ENCODE measurements around the gene CPAMD8. TPM values are rescaled to one million over a fixed set of nuclear protein-coding genes. Genes with fewer than 3 reads are reported as not detected.

CPAMD8 gene
- total and polyA plus RNA-seq, 2 of the 8 experiments (the other 6 are each of a cell fraction or from before 2014, with no cell fraction given) = 6.1 to 9.2 TPM

DNA sequence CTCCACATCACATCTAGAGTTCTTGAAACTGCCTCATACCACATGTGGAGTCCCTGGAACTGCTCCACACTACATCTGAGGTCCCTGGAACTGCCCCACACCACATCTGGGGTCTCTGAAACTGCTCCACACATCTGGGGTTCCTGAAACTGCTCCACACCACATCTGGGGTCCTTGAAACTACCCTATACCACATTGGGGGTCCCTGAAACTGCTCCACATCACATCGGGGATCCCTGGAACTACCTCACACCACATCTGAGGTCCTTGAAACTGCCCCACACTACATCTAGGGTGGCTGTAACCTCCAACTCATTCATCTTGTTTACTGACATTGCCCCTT, 104.0 kb downstream of the CPAMD8 start:
- H2BK20ac ChIP-seq (ENCODE audit: low read length) = no peak overlapping the region
- no peaks in the 10 kb centered on the region for H3K36me3 ChIP-seq (ENCODE audit: control insufficient read depth in 2 of 4, insufficient read depth in 4 of 4, low read length in 3 of 4)
- peaks cover 0 to 11% of the 10 kb centered on the region in 2 experiments; a peak in 2 of 4 replicates for H3K9me3 ChIP-seq (ENCODE audit: insufficient read depth in 2 of 2, low read depth in 1 of 2, low read length in 1 of 2)
- H4K8ac ChIP-seq (ENCODE audit: extremely low read depth, insufficient read depth, low read length) = 0 out of 2 replicates have a peak overlapping the region, but pooled peaks have one; percentile 25
- no peak overlapping the region for H3K9ac ChIP-seq (replicated peaks in 1 of 4; ENCODE audit: extremely low read depth in 1 of 4, low read depth in 3 of 4, low read length in 3 of 4)
- H4K5ac ChIP-seq (ENCODE audit: insufficient read length, low read depth, low read length) = no peak overlapping the region
- no peaks in the 10 kb centered on the region for H3K79me1 ChIP-seq (ENCODE audit: low read depth, low read length)
- no peak overlapping the region for H2BK15ac ChIP-seq (ENCODE audit: low read length)
- no peaks in the 10 kb centered on the region for H3K4me1 ChIP-seq (replicated peaks in 1 of 4; ENCODE audit: control insufficient read depth in 3 of 4, insufficient read depth in 4 of 4, low read length in 3 of 4)
- no peak overlapping the region for H2BK120ac ChIP-seq (replicated peaks; ENCODE audit: low read depth, low read length)
- DNase-seq (ENCODE audit: low read depth in 1 of 2, low spot score in 2 of 2) (no peak), FAIRE-seq (no peak)
- CTCF ChIA-PET (ENCODE audit: partially characterized antibody) = no interaction called here
- no peak overlapping the region for H3K4me2 ChIP-seq (ENCODE audit: insufficient read depth in 1 of 2, low read depth in 2 of 2, low read length in 2 of 2)
- H3K27me3 ChIP-seq (replicated peaks in 1 of 4; ENCODE audit: control insufficient read depth in 3 of 4, extremely low read depth in 1 of 4, insufficient read depth in 3 of 4, low read length in 3 of 4) = no peaks in the 10 kb centered on the region
- H2BK5ac ChIP-seq (ENCODE audit: low read depth, low read length) = no peak overlapping the region
- no peak overlapping the region for H3K56ac ChIP-seq (replicated peaks; ENCODE audit: insufficient read length, low read depth, low read length)
- H3K4me3 ChIP-seq (ENCODE audit: extremely low read depth in 1 of 4, insufficient read depth in 2 of 4, low read depth in 3 of 4, low read length in 4 of 4) = no peak overlapping the region
- H3K14ac ChIP-seq (ENCODE audit: insufficient read length) = no peak overlapping the region
- no peak overlapping the region for H4K91ac ChIP-seq (replicated peaks; ENCODE audit: insufficient read length, low read length)
- H2AK5ac ChIP-seq (ENCODE audit: low read depth, low read length) = no peak overlapping the region
- H2BK12ac ChIP-seq (ENCODE audit: low read depth, low read length) = no peak overlapping the region
- no peaks in the 10 kb centered on the region for H3K79me2 ChIP-seq (ENCODE audit: control insufficient read depth in 1 of 2, insufficient read depth in 2 of 2, low read length in 2 of 2)
- no peaks in the 10 kb centered on the region for H3K23me2 ChIP-seq (ENCODE audit: low read depth, low read length)
- H2AFZ ChIP-seq (ENCODE audit: low read length) = no peak overlapping the region
- H4K20me1 ChIP-seq (replicated peaks in 1 of 2; ENCODE audit: control insufficient read depth in 1 of 2, insufficient read depth in 2 of 2, low read length in 2 of 2) = no peaks in the 10 kb centered on the region
- no peak overlapping the region for H3K23ac ChIP-seq (ENCODE audit: insufficient read length)
- POLR2A ChIA-PET (ENCODE audit: partially characterized antibody) = no interaction called here
- 82% methylated on average over 1 of the region's 1 CpG; no CpG with 5 or more reads in 1 of the 2 experiments for WGBS, 2 experiments (ENCODE audit: extremely low coverage in 1 of 2, insufficient coverage in 1 of 2, insufficient read length in 1 of 2, insufficient replicate concordance in 2 of 2, low coverage in 1 of 2, low lambda C conversion rate in 2 of 2, missing lambda C conversion rate in 1 of 2)
- no peak overlapping the region for H3K27ac ChIP-seq (ENCODE audit: low read depth, low read length)
- H3K18ac ChIP-seq (ENCODE audit: extremely low read depth, low read length) = no peak overlapping the region
- H3K4ac ChIP-seq (replicated peaks; ENCODE audit: insufficient read length, low read depth, low read length) = no peak overlapping the region
- TF ChIP-seq PHF8 (conservative IDR thresholded peaks at IDR 0.05; ENCODE audit: low read depth, low read length) (no peak), NANOG (IDR thresholded peaks at IDR 0.05; ENCODE audit: insufficient read depth, low read depth, low read length, poor library complexity, severe bottlenecking) (no peak), RBBP5 (IDR thresholded peaks at IDR 0.05; ENCODE audit: borderline replicate concordance, low read depth, low read length) (no peak), HDAC2 (IDR thresholded peaks at IDR 0.05; ENCODE audit: borderline replicate concordance in 1 of 2, low read depth in 2 of 2, low read length in 2 of 2) (no peak), BACH1 (IDR thresholded peaks at IDR 0.05; ENCODE audit: low read length) (no peak), KDM4A (IDR thresholded peaks at IDR 0.05; ENCODE audit: low read depth, low read length, severe bottlenecking) (no peak), TEAD4 (IDR thresholded peaks at IDR 0.05; ENCODE audit: low read depth, low read length) (no peak), POLR2A (IDR thresholded peaks at IDR 0.05; ENCODE audit: control extremely low read depth in 1 of 2, low read depth in 2 of 2, low read length in 2 of 2) (no peak), ASH2L (IDR thresholded peaks at IDR 0.05; ENCODE audit: low read length) (no peak), JUN (IDR thresholded peaks at IDR 0.05; ENCODE audit: low read depth, low read length) (no peak), FOSL1 (IDR thresholded peaks at IDR 0.05; ENCODE audit: insufficient read depth, low read depth, low read length) (no peak)
- TF ChIP-seq, protein P1, sequence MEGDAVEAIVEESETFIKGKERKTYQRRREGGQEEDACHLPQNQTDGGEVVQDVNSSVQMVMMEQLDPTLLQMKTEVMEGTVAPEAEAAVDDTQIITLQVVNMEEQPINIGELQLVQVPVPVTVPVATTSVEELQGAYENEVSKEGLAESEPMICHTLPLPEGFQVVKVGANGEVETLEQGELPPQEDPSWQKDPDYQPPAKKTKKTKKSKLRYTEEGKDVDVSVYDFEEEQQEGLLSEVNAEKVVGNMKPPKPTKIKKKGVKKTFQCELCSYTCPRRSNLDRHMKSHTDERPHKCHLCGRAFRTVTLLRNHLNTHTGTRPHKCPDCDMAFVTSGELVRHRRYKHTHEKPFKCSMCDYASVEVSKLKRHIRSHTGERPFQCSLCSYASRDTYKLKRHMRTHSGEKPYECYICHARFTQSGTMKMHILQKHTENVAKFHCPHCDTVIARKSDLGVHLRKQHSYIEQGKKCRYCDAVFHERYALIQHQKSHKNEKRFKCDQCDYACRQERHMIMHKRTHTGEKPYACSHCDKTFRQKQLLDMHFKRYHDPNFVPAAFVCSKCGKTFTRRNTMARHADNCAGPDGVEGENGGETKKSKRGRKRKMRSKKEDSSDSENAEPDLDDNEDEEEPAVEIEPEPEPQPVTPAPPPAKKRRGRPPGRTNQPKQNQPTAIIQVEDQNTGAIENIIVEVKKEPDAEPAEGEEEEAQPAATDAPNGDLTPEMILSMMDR (IDR thresholded peaks at IDR 0.05; ENCODE audit: control extremely low read depth in 1 of 3, insufficient read depth in 1 of 3, low read depth in 1 of 3, low read length in 3 of 3) = no peak

Measured in H1 (cell line).